ENCODE measurements around the gene KIFAP3.
A peak's percentile ranks its signal among the peaks of the same experiment; 100 is the strongest.

The KIFAP3 gene

GRCh38 chr1:169915150-169915549 lies 159.3 kb downstream of the KIFAP3 start:
- DNase-seq, result no peak

GRCh38 chr1:169914531-169914930 lies 160.0 kb downstream of the KIFAP3 start:
- no peak for DNase-seq

DNA sequence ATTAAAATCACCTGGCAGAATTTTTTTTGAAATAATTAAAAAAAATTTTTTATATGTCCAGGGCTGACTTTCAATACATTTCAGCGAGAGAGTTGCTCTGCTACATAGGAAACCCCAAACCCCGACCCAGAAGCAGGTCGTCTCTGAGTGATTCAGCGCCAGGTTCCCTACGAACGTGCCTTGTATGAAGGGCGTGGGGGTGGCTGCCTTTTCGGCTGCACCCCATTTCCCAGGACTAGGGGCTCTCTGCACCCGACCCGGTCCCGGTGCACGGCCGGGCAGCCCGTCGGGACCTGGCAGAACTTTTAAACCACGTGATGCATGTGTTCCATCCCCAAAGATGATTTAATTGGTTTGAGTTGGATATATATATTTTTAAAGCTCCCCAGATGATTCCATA lies 165.0 kb downstream of the KIFAP3 start:
- DNase-seq, result no peak

GRCh38 chr1:169906938-169907337 lies 167.6 kb downstream of the KIFAP3 start:
- DNase-seq, result no peak

DNA sequence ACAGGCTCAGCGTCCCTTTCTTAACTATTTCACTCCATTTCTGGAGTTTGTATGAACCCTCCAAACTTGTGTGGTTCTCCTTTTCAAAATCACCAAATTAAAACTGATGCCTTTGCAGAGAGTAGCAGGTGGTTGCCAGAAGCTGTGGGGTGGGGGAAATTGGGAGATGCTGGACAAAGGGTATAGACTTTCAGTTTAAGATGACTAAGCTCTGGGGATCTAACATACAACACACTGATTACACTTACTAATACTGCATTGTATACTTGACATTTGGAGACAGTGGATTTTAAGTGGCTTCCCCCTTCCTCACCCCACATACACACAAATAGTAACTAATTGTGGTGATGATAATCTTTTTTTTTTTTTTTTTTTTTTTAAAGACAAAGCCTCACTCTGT lies 169.7 kb downstream of the KIFAP3 start:
- DNase-seq, result no peak

DNA sequence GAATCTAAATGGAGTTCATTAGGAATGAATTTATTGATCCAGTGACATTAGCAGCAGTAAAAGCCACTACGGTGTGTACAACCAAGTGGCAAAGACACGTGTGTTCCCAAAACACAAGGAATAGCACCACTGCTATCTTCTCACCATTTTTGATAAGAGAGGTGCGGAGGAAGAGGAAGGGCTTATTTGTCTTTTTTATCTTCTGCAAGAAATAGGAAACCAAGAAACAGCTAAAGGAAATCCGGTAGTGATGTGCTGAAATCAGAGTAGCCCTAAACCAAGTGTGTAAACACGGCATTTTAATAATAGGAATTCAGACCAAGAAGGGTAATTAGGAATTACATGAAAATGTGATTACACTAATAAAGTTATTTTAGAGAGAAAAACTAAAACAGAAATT lies 171.7 kb downstream of the KIFAP3 start:
- no peak for DNase-seq

DNA sequence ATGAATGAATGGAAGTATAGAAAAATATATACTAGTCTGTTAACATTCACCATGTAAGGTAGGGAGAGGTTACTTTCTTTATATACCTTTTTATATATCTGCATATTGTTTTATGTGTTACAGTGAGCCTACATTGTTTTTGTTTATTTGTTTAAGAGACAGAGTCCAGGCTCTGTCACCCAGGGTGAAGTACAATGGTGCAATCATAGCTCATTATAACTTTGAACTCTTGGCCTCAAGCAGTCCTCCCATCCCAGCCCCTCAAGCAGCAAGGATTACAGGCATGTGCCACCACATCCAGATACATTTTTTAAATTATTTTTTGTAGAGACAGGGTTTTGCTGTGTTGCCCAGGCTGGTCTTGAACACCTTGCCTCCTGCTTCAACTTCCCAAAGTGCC lies 173.4 kb downstream of the KIFAP3 start:
- no peak for DNase-seq

- DNase-seq, result no peak
Observed at GRCh38 chr1:169900571-169900970, 173.9 kb downstream of the KIFAP3 start.

- no peak for DNase-seq
Observed at GRCh38 chr1:169899519-169900217, 174.8 kb downstream of the KIFAP3 start.

DNA sequence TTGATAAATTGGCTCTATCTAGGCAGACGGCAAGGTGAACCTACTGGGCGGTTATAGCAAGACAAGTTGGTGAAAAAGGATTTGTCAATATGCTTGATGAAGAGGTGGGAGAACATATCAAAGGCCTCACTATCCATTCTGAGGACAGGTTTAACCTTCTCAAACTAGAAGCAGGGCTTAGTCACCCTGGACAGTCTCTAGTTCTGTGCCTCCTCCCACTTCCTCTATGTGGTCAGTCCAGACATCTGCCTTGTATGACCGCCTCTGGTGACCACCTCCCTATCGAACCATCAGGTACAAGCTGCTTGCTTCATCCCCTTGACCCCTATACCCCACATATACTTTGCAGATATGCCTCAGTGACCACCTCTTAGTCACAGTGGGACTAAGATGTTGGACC lies 178.5 kb downstream of the KIFAP3 start:
- DNase-seq, result no peak

DNA sequence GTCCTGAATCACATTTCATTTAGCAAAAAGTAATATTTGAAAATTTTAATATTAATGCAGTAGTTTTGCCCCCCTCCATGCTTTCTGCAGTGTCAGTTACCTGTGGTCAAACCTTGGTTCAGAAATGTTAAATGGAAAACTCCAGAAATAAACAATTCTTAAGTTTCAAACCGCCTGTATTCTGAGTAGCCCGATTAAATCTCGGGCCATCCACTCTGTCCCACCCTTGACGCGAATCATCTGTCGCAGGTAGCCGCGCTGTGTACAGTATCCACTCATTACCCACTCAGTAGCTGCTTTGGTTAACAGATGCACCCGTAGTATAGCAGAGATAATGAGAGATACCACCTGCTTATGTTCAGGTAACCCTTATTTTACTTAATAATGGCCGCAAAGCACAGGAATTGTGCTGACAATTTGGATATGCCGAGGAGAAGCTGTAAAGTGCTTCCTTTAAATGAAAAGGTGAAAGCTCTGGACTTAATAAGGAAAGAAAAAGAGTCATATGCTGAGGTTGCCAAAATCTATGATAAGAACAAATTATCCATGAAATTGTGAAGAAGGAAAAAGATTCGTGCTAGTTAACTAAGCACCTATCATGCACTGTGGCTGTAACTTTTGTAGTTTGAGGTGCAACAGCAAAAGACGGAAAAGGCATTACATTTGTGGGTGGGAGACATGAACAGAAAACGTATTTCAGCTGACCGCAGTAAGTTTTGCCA lies 179.9 kb downstream of the KIFAP3 start:
- DNase-seq, result no peak

- DNase-seq, result peak; percentile 98
Observed at GRCh38 chr1:169893645-169894423, 180.7 kb downstream of the KIFAP3 start, which contains the start of gene SCYL3. Gene SCYL3, minus strand, starts transcription at chr1:169893896. Its CDS starts 5,056 bp downstream, at chr1:169888840.

GRCh38 chr1:169892927-169893644 lies 181.4 kb downstream of the KIFAP3 start:
- DNase-seq, result no peak

- no peak for DNase-seq
Observed at GRCh38 chr1:169892176-169892926, 182.1 kb downstream of the KIFAP3 start.

DNA sequence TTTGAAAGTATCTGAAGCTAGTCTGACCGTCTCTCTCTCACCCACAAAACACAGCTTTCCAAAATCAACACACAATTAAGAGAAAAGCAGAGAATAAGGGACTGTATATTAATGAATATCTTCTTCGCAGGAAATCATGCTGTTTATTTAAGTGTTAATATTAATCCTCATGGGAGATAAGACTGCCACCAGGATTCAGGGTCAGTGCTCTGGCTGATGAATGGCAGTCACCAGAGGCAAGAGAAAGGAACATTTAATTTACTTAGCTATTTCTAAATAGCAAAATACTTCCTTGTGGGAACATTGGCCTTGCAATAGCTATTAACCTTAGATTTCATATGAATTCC lies 183.0 kb downstream of the KIFAP3 start:
- no peak for DNase-seq

- peak; percentile 39 for DNase-seq
Observed at GRCh38 chr1:169890761-169891538, 183.5 kb downstream of the KIFAP3 start.

- DNase-seq, result no peak
Observed at GRCh38 chr1:169889871-169890270, 184.6 kb downstream of the KIFAP3 start.

DNA sequence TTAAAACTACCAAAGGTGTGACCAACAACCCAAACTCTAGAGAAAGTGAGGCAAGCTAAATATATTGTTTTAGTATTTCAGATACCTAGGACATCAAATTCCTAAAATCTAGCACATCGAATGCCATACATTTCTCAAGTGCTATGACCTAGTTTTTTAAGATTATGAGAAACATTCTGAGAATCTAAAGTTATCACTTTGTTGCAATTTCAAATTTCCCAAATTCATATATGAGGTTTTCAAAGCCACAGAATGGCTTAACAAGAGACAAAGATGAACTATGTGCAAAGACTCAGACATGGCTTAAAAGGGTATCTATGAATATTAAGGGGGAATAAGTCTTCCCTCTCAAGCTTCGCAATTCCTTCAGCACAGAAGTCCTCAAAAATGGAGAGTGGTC lies 187.6 kb downstream of the KIFAP3 start:
- DNase-seq, result no peak

DNA sequence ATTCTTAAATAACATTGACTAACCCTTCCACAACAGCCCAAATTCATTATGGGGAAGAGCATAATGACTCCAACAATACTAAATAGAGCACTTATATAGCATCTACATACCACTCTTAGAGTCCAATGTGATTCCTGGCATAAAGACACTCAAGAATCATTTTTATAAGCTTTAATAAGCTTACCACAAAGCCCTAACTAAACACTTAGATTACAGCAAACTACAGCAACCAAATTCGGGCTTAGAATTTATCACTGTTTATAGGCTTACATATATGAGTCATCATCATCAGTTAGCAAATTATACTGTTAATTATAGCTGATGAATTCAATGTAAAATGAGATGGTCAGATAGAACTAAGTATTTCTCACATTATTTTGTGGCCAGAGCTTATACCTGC lies 188.1 kb downstream of the KIFAP3 start:
- DNase-seq, result no peak

DNA sequence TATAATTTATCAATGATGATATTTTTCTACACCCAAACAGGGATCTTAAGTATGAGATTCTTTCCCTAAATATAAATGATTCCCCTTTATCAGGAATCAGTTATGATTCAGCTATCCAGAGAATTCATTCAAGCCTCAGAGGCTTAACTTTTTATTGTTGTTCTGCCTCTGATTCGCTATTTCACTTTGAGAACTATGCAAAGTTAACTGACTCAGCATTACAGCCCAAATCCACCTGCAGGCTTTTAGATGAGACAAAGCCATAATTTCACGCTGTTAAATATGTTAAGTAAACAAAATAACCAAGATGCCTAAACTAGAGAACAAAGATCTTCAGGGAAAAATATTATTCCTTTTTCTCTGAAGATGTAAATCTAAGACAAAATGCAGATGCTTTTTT lies 189.3 kb downstream of the KIFAP3 start:
- DNase-seq, result no peak

GRCh38 chr1:169884634-169885033 lies 189.9 kb downstream of the KIFAP3 start:
- no peak for DNase-seq

All from NCI-H1048 (cell line).